OCI-LY7 (cell line): ENCODE data around the gene MAP3K5.

Experiments used
- EZH2phosphoT487 ChIP-seq: fragments of 200-600 bp; sonication (generic); IDR thresholded peaks from 2 replicates; pipeline ENCODE4 v1.6.1; 2018; ENCODE audit warnings: low read depth, borderline replicate concordance, mild to moderate bottlenecking, mixed run types, antibody characterized with exemption, low read length, moderate library complexity, mixed read lengths
- TF ChIP-seq, protein P1 (sequence below): fragments of 200-600 bp; sonication (generic); conservative IDR thresholded peaks from 2 replicates; pipeline ENCODE4 v1.5.1; 2014; ENCODE audit warnings: mild to moderate bottlenecking, antibody characterized with exemption, low read length, moderate library complexity, mixed read lengths

DNA sequence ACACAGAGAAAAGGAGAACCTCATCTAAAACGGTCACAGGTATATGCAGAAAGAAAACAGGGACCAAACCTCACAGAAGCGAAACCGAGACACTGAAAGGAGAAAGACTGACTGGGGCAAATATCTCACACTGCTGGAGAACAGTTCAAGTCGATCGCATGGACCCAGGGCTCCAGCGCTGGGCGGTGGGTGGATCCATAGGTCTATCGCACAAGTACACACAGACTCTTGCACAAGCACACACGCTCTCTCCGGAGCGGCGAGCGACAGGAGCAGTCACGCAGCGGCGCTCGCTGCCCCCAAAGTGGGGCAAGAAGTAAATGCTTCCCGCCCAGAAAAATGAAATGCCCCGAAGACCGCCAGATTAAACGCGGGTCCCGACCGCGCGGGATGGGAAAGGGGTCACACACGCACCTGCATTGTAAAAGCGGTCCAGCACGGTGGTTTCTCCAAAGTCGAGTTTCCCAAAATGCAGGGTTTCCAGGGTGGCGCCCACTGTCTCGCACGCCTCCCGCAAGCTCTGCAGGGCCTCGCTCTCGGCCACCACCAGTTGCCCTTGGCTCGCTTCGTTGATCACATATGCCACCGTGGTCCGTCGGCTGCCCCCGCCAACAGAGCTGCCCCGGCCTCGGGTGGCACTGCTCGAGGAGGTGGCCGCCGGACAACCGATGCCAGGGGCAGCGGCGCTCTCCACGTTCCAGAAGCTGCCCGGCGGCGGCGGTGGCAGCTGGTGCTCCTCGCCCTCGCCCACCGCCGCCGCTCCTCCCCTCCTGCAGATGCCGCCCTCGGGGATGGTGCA, 782 bp downstream of the MAP3K5 start:
- TF ChIP-seq, protein P1, sequence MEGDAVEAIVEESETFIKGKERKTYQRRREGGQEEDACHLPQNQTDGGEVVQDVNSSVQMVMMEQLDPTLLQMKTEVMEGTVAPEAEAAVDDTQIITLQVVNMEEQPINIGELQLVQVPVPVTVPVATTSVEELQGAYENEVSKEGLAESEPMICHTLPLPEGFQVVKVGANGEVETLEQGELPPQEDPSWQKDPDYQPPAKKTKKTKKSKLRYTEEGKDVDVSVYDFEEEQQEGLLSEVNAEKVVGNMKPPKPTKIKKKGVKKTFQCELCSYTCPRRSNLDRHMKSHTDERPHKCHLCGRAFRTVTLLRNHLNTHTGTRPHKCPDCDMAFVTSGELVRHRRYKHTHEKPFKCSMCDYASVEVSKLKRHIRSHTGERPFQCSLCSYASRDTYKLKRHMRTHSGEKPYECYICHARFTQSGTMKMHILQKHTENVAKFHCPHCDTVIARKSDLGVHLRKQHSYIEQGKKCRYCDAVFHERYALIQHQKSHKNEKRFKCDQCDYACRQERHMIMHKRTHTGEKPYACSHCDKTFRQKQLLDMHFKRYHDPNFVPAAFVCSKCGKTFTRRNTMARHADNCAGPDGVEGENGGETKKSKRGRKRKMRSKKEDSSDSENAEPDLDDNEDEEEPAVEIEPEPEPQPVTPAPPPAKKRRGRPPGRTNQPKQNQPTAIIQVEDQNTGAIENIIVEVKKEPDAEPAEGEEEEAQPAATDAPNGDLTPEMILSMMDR: 0 out of 2 replicates have a peak, but pooled peaks have one; percentile 12
- no peak for TF ChIP-seq EZH2phosphoT487
